Head of caudate nucleus (tissue), 42 donors: ENCODE results near the gene TMEM101.
"Not testable (repeated sequence)": the region's sequence is repeated elsewhere in the genome, so short reads cannot be mapped to it uniquely, and the experiment has no call there.

ENCODE experiments used
- DNase-seq, 42 donors: peaks; one replicate each; pipeline versions ENCODE4 v3.0.0 to v3.0.0-alpha.2; 2020 to 2021; ENCODE audit warnings: mixed read lengths in 7 of 42
- intact Hi-C: fragments of 100-400 bp; cut with DNase I; formaldehyde crosslinking; loops from one replicate; pipeline ENCODE4 v1.15.0; 2022

Gene TMEM101

DNA sequence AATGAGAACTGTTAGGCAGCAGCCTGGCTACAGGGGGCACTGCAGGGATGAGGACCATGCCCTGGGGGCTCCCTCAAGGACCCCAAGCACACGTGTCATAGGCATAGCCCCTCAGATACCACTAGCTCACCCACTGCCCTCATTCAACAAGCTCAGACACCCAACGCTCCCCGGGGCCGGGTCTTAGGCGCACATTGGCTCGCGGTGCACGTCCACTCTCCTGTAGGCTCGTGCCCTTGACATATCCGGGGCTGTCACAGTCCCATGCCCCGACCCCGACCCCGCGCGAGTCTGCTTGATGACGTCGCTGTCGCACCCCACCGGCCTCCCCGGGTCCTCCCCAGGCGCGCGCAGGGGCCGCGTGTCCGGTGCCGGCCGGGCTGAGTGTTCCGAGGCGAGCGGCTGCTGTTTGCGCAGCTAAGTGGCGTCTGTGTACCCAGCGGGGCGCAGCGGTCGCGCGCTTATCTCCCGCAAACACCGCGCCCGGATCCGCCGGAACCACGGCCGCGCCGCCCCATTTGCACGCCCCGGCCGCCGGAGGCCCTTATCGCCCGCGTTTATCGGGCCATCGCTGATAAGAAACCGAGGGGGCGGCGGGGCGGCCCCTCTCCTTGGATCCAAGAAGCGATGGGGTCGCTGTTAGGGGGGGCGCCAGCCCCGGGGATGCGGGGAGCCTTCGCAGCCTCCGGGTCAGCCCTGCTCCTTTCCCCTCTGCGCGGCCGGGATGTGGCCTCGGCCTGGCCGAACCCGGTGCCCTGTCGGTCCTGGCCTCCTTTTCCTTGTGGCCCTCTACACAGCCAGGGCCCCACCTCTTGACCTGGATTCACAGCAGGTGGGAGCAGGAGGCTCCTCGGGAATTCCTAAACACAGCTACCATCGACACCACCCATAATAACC, 31.0 kb downstream of the TMEM101 start:
- peak in 22 of 42 donors; percentile 6 to 64 (median 34) for DNase-seq
- intact Hi-C loops, result no loop called here

GRCh38 chr17:43983196-43983514, 31.6 kb downstream of the TMEM101 start:
- intact Hi-C loops, result no loop called here
- no peak for DNase-seq

DNA sequence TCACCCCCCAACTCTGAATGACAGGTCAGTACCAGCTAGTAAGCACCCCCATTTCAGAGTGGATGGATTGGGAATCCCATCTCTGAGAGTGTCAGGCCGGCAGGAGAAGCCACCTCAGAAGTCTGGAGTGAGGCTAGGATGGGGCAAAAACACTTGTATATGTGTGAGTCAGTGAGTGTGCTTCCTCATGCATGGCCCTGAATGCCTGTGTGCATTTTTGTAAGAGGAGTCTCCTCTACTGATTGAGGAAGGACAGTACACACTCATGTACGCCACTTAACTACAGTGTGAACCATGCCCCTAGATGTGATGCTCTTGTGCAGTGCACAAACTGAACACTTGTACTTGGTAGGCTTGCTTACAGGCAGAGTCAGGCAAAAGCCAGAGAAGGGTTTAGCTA, 32.6 kb downstream of the TMEM101 start:
- intact Hi-C loops, result no loop called here
- DNase-seq, result no peak

DNA sequence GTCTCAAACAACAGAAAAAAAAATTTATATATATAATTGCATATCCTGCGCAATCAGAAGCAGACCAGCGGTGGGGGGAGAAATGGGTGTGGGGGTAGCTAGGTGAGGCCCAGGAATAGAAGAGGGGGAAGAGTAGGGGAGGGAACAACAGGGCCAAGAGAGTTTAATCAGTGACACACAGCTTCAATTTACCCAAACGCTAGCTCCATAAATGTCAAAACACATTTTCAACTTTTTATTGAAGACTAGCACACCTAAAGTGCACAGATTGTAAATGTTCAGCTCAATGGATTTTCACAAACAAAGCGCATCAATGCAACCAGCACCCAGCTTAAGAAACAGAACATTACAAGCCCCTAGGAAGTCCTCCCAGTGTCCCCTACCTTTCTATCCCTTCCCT, 35.1 kb downstream of the TMEM101 start:
- no peak for DNase-seq
- intact Hi-C loops, result no loop called here

- intact Hi-C loops, result no loop called here
- DNase-seq, result no peak
These were observed 35.8 kb downstream of the TMEM101 start for GRCh38 chr17:43979011-43979410.

GRCh38 chr17:43978078-43978477, 36.7 kb downstream of the TMEM101 start:
- intact Hi-C loops, result no loop called here
- no peak for DNase-seq

GRCh38 chr17:43976963-43977837, 37.6 kb downstream of the TMEM101 start:
- no peak for DNase-seq
- intact Hi-C loops, result no loop called here

GRCh38 chr17:43975898-43976297, 38.9 kb downstream of the TMEM101 start:
- intact Hi-C loops, result no loop called here

GRCh38 chr17:43974382-43975266, 40.1 kb downstream of the TMEM101 start:
- peak in 1 of 42 donors; percentile 9 for DNase-seq
- intact Hi-C loops, result no loop called here

More at GRCh38 chr17:43975898-43976297, 38.9 kb downstream of the TMEM101 start:
- no peak for DNase-seq

DNA sequence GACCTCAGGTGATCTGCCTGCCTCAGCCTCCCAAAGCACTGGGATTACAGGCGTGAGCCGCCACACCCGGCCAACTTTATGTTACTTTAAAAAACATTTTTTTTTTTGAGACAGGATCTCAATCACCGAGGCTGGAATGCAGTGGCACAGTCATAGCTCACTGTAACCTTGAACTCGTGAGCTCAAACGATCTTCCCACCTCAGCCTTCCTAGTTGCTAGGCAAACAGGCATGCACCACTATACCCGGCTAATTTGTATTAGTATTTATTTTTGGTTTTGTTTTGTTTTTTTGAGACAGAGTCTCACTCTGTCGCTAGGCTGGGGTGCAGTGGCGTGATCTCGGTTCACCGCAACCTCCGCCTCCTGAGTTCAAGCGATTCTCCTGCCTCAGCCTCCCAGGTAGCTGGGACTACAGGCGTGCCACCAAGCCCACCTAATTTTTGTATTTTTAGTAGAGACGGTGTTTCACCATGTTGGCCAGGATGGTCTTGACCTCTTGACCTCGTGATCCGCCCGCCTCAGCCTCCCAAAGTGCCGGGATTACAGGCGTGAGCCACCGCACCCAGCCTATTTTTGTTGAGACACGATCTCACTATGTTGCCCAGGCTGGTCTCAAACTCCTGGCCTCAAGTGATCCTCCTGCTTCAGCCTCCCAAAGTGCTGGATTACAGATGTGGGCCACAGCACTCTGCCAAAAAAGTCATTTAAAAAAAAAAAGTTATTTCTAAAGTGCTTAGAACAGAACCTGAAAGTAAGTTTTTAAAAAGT, 42.1 kb downstream of the TMEM101 start:
- intact Hi-C loops, result not testable (repeated sequence)
- DNase-seq, result peak in 1 of 42 donors; percentile 1

DNA sequence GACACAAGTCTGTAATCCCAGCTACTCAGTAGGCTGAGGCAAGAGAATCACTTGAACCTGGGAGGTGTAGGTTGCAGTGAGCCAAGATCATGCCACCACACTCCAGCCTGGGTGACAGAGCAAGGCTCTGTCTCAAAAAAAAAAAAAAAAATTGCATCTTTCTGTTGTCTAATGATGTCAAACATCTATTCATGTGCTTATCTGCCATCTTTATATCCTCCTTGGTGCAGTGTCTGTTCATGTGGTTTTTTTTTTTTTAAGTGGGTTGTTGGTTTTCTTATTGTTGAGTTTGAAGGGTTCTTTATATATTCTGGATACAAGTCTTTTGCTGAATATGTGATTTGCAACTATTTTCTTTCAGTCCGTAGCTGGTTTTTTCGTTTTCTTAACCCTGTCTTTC, 43.3 kb downstream of the TMEM101 start:
- DNase-seq, intact Hi-C loops: not testable (repeated sequence)

DNA sequence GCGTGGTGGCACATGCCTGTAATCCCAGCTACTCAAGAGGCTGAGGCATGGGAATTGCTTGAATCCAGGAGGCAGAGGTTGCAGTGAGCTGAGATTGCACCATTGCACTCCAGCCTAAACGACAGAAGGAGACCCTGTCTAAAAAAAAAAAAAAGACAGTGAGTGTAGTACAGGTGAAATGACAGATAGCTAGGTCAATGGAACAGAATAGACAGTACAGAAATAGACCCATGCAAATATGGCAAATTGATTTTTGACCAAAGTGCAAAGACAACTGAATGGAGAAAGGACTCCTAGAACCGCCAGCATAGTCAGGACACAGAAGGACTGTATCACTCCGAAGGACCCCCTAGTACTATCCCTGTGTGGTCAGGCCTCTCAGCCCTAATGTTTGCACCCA, 44.4 kb downstream of the TMEM101 start:
- intact Hi-C loops, result no loop called here
- DNase-seq, result no peak

- intact Hi-C loops, result no loop called here
- no peak for DNase-seq
These were observed 47.4 kb downstream of the TMEM101 start for GRCh38 chr17:43967251-43967875.

GRCh38 chr17:43966276-43966675, 48.5 kb downstream of the TMEM101 start:
- intact Hi-C loops, result no loop called here
- no peak for DNase-seq

DNA sequence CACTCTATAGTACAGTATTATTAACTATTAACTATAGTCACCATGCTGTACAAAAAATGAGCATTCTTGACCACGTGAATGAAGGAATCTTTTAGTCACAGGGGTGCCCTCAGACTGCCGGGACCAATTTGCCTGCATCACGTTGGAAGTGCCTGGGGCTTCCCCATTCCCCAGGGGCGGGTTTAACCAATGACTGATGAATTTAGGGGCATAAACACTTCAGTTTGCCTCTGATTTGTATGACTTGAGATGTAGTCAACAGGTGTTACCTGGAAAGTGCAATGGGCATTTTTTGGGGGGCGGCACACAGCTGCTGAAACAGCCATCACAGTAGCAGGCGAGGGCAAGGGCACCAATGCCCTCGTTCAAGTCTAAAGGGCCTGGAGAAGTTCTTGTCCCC, 52.3 kb downstream of the TMEM101 start:
- intact Hi-C loops, result no loop called here
- no peak for DNase-seq

DNA sequence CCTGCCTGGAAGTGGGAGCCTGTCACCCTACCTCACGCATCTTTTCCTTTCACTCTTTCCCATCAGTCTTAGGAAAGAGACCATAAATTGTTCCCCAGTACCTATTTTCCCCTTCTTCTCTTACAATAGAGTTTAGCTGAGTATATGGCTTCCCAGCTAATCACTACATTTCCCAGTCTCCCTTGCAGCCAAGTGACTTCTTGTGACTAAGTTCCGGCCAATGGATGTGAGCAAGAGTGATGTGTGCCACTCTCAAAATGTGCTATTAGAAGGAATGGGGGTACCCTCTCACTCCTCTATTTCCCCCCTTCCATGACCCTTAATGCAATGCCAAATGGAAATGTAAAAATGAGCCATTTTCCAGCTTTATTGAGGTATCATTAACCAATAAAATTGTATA, 52.8 kb downstream of the TMEM101 start:
- no peak for DNase-seq
- intact Hi-C loops, result no loop called here

GRCh38 chr17:43961292-43961691, 53.5 kb downstream of the TMEM101 start:
- intact Hi-C loops, DNase-seq: not testable (repeated sequence)
